Panc1 (cell line): ENCODE measurements around the gene SLC9A3. TPM values are rescaled to one million over a fixed set of nuclear protein-coding genes. Genes with fewer than 3 reads are reported as not detected.

Experiments used
- ATAC-seq: fragments of 200-7000 bp; cut with Tn5 transposase; 2 replicates; pipeline ENCODE4 v1.9.1; 2020; ENCODE audit warnings: mild to moderate bottlenecking, moderate library complexity
- BruUV-seq: library from RNA; stranded (reverse); fragments of 400-500 nt; replicated peaks from 2 replicates; lab custom pipeline; 2021; lab: Mats Ljungman, UMichigan
- CTCF ChIA-PET: fragments of 300-600 bp; sonication (Branson Sonifier 250); formaldehyde crosslinking; loops from one replicate; lab custom pipeline; 2022; ENCODE audit warnings: antibody characterized with exemption; lab: Charles Lee
- POLR2A ChIA-PET: fragments of 300-600 bp; sonication (Branson Sonifier 250); formaldehyde crosslinking; loops from one replicate; lab custom pipeline; 2022; ENCODE audit warnings: antibody characterized with exemption; lab: Charles Lee
- DNase-seq: peaks from one replicate; pipeline ENCODE4 v3.0.0-alpha.2; 2010; ENCODE audit warnings: low read depth, low spot score
- H3K27ac ChIP-seq: 2 replicates; pipeline ENCODE4 v1.5.1; 2011; ENCODE audit warnings: mild to moderate bottlenecking, low read length, inconsistent platforms
- H3K27me3 ChIP-seq: fragments of 200-500 bp; sonication (Bioruptor generic); 2 replicates; pipeline ENCODE4 v1.6.0; 2014; ENCODE audit warnings: low read length, inconsistent platforms; ENCODE audit not compliant: control insufficient read depth, insufficient read depth
- H3K36me3 ChIP-seq: fragments of 200-500 bp; sonication (Bioruptor generic); 2 replicates; pipeline ENCODE4 v1.5.1; 2014; ENCODE audit warnings: inconsistent platforms, mild to moderate bottlenecking, low read length, moderate library complexity; ENCODE audit not compliant: control insufficient read depth, insufficient read depth
- H3K4me1 ChIP-seq: 2 replicates; pipeline ENCODE4 v1.5.1; 2011; ENCODE audit warnings: inconsistent platforms, mild to moderate bottlenecking, low read length, moderate library complexity; ENCODE audit not compliant: control insufficient read depth, insufficient read depth
- H3K4me3 ChIP-seq, 2 experiments: 2 replicates each; pipeline ENCODE4 v1.5.1; 2011 to 2012; ENCODE audit warnings: low read depth in 2 of 2, low read length in 2 of 2, mild to moderate bottlenecking in 2 of 2, inconsistent platforms in 1 of 2, moderate library complexity in 1 of 2
- H3K9me3 ChIP-seq: fragments of 200-500 bp; sonication (Bioruptor generic); 2 replicates; pipeline ENCODE4 v1.5.1; 2014; ENCODE audit warnings: low read depth, mild to moderate bottlenecking, inconsistent platforms, low read length, moderate library complexity; ENCODE audit not compliant: control insufficient read depth, insufficient read depth
- POLR2AphosphoS5 ChIP-seq: IDR thresholded peaks from 2 replicates; pipeline ENCODE4 v1.6.1; 2012; ENCODE audit warnings: mild to moderate bottlenecking, low read depth, low read length, moderate library complexity
- SIN3A ChIP-seq: IDR thresholded peaks from 2 replicates; pipeline ENCODE4 v1.6.1; 2012; ENCODE audit warnings: low read depth, mild to moderate bottlenecking, low read length, moderate library complexity, borderline replicate concordance; ENCODE audit not compliant: insufficient read depth
- TCF7L2 ChIP-seq: IDR thresholded peaks from 2 replicates; pipeline ENCODE4 v1.6.1; 2011; ENCODE audit warnings: mild to moderate bottlenecking, low read depth, low read length, inconsistent platforms
- in situ Hi-C: cut with HindIII; loops from 2 replicates; pipeline ENCODE4 v1.10.0; 2016; ENCODE audit warnings: low sequenced_read_pairs, low pct_unique_long_range_greater_than_20kb
- intact Hi-C: fragments of 100-400 bp; cut with micrococcal nuclease; formaldehyde crosslinking; loops from one replicate; pipeline ENCODE4 v1.10.0; 2022; ENCODE audit not compliant: unreplicated experiment
- total RNA-seq: library from RNA; stranded (reverse); gene quantifications from one replicate; pipeline ENCODE4 v1.2.1, GENCODE V29; 2021; ENCODE audit not compliant: unreplicated experiment
- TF ChIP-seq, protein P1 (sequence below): fragments of 450-650 bp; IDR thresholded peaks from 2 replicates; pipeline ENCODE4 v1.5.1; 2017; ENCODE audit warnings: mild to moderate bottlenecking
- TF ChIP-seq, protein P2 (sequence below), 2 experiments: IDR thresholded peaks; 2 replicates each; pipeline ENCODE4 v1.6.1; 2011 to 2012; ENCODE audit warnings: low read depth in 2 of 2, control low read depth in 1 of 2, low read length in 1 of 2, mild to moderate bottlenecking in 1 of 2, moderate library complexity in 1 of 2; ENCODE audit not compliant: insufficient read depth in 1 of 2

SLC9A3 gene
- total RNA-seq, 1 experiment from 2014 or later = 2.0 TPM

DNA sequence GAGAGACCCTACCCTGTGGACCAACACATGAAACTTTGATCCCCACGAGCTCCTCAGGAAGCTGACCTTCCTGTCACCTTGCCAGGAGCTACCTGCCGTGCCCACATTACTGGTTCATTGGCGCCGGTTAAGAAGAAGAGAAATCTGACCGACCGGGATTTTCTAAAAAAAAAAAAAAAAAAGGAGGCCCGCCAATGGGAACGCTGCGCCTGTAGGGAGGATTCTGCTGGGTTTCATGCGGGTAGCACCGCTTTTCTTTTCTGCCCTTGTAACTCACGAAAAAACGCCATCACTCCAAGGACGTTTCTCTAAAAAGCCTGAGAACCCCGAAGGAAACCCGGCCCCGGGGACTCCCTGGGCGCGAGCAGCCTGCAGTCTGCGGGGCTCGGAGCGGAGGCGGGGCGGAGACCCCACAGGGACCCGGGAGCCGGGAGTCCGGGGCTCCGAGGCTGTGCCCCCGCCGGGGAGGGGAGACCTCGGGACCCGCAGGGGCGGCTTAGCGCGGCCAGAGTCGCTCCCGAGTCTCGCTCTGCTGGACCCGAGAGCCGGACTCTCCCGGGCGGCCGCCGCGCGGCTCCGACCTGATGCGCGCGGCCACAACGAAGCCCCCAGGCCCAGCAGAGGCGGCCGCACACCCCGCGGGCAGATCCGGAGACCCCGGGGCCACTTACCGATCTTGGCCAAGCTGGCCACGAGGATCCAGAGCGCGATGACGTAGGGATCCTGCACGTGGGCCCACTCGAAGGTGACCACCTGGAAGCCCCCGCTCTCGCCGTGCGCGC is 617 bp downstream of the SLC9A3 start:
- in situ Hi-C loops = no loop called here
- ATAC-seq (peak; percentile 52), DNase-seq (no peak)
- CTCF ChIA-PET = no interaction called here
- Histone ChIP-seq H3K9me3 (no peaks in the 10 kb centered on the region), H3K4me3 (peak overlapping the region; percentile 22 to 52), H3K36me3 (no peaks in the 10 kb centered on the region), H3K27ac (no peak overlapping the region), H3K4me1 (0 out of 2 replicates have a peak, but pooled peaks cover 2% of the 10 kb centered on the region), H3K27me3 (peaks cover 5% of the 10 kb centered on the region)
- TF ChIP-seq SIN3A (no peak), TCF7L2 (no peak), POLR2AphosphoS5 (no peak)
- TF ChIP-seq, protein P1, sequence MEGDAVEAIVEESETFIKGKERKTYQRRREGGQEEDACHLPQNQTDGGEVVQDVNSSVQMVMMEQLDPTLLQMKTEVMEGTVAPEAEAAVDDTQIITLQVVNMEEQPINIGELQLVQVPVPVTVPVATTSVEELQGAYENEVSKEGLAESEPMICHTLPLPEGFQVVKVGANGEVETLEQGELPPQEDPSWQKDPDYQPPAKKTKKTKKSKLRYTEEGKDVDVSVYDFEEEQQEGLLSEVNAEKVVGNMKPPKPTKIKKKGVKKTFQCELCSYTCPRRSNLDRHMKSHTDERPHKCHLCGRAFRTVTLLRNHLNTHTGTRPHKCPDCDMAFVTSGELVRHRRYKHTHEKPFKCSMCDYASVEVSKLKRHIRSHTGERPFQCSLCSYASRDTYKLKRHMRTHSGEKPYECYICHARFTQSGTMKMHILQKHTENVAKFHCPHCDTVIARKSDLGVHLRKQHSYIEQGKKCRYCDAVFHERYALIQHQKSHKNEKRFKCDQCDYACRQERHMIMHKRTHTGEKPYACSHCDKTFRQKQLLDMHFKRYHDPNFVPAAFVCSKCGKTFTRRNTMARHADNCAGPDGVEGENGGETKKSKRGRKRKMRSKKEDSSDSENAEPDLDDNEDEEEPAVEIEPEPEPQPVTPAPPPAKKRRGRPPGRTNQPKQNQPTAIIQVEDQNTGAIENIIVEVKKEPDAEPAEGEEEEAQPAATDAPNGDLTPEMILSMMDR = no peak
- TF ChIP-seq, protein P2, sequence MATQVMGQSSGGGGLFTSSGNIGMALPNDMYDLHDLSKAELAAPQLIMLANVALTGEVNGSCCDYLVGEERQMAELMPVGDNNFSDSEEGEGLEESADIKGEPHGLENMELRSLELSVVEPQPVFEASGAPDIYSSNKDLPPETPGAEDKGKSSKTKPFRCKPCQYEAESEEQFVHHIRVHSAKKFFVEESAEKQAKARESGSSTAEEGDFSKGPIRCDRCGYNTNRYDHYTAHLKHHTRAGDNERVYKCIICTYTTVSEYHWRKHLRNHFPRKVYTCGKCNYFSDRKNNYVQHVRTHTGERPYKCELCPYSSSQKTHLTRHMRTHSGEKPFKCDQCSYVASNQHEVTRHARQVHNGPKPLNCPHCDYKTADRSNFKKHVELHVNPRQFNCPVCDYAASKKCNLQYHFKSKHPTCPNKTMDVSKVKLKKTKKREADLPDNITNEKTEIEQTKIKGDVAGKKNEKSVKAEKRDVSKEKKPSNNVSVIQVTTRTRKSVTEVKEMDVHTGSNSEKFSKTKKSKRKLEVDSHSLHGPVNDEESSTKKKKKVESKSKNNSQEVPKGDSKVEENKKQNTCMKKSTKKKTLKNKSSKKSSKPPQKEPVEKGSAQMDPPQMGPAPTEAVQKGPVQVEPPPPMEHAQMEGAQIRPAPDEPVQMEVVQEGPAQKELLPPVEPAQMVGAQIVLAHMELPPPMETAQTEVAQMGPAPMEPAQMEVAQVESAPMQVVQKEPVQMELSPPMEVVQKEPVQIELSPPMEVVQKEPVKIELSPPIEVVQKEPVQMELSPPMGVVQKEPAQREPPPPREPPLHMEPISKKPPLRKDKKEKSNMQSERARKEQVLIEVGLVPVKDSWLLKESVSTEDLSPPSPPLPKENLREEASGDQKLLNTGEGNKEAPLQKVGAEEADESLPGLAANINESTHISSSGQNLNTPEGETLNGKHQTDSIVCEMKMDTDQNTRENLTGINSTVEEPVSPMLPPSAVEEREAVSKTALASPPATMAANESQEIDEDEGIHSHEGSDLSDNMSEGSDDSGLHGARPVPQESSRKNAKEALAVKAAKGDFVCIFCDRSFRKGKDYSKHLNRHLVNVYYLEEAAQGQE (IDR thresholded peaks at IDR 0.05; ENCODE audit: insufficient read depth in 1 of 2, low read depth in 2 of 2, low read length in 1 of 2) = no peak
- POLR2A ChIA-PET = no interaction called here
- intact Hi-C loops = no loop called here
- no TSS peak for BruUV-seq

DNA sequence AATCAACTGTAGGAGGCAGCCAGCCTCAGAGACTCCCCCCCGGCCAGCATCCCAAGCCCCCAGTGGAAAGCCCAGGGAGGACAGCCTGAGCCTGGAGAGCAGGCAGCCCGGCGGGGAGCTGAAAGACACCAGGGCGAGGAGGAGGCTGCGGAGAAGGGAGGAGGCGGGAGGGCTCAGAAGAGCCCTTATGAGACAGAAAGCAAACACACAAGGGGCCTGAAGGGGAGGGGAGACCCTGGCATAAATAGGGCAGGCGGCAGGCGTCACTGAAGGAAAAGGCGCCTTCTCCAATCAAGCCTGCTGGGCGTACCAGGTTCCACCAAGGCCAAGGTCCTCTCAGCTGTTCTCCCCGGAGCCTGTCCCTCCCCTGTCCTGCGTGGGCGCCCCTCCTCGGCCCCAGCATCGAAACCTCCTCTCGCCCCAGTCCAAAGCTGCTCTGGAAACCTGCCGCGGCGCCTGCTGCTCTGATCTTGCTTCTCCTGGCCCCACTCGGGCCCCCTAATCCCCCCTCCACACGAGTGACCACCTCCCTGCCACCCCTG is 1.3 kb downstream of the SLC9A3 start:
- CTCF ChIA-PET = no interaction called here
- TF ChIP-seq, protein P1 = no peak
- TF ChIP-seq POLR2AphosphoS5 = no peak
- TF ChIP-seq, protein P2 (IDR thresholded peaks at IDR 0.05; ENCODE audit: insufficient read depth in 1 of 2, low read depth in 2 of 2, low read length in 1 of 2) = no peak
- TF ChIP-seq TCF7L2 = no peak
- no peak for TF ChIP-seq SIN3A
- Histone ChIP-seq H3K27ac (no peak overlapping the region), H3K4me1 (0 out of 2 replicates have a peak, but pooled peaks cover 2% of the 10 kb centered on the region), H3K4me3 (peak overlapping the region in 1 of 2 experiments; percentile 52; a peak in 2 of 4 replicates), H3K27me3 (peaks cover 5% of the 10 kb centered on the region), H3K9me3 (no peaks in the 10 kb centered on the region), H3K36me3 (no peaks in the 10 kb centered on the region)
- POLR2A ChIA-PET = no interaction called here
- intact Hi-C loops = no loop called here
- no peak for ATAC-seq
- in situ Hi-C loops = no loop called here
- no TSS peak for BruUV-seq
- DNase-seq = no peak
